ENCODE data around the gene HOXC12. TPM values are rescaled to one million over a fixed set of nuclear protein-coding genes. Genes with fewer than 3 reads are reported as not detected.
A peak's percentile ranks its signal among the peaks of the same experiment; 100 is the strongest.

Gene HOXC12
- total and polyA plus RNA-seq, 2 of the 8 experiments (the other 6 are each of a cell fraction or from before 2014, with no cell fraction given) = not detected

DNA sequence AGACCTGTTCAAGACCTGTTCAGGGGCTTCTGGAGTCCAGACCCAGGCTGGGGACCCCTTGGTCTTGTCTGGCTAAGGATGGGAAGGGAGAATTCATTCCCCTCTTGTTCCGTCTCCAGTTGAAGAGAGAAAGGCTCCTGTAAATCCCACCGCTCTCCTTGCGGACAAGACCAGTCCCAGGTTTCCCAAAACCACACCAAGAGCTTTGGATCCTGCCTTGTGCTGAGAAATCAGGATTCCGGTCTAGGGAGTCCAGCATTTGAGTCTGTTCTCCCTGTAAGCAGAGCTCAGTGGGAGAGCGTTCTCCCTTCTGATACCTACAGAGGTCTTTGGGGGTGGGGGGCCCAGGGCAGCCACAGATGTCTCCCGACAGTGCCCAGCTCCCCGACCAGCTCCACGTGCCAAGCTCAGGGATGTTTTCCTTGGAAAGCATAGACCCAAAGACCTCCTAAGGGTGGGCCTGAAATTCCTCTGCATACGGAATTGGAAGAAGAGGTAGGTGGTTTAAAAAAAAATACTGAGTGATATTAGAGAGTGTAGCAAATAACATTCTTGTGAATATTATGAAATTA, 14.2 kb upstream of the HOXC12 start (continued):
- TF ChIP-seq CHD1 (IDR thresholded peaks at IDR 0.05; ENCODE audit: low read depth, low read length) (no peak), CBX8 (IDR thresholded peaks at IDR 0.05; ENCODE audit: borderline replicate concordance, low read depth, low read length) (0 out of 2 replicates have a peak, but pooled peaks have one; percentile 36), SUZ12 (IDR thresholded peaks at IDR 0.05; ENCODE audit: low read length) (peak; percentile 78; the same call in 1 of the 2 replicates), SIRT6 (IDR thresholded peaks at IDR 0.05; ENCODE audit: low read length) (no peak), JUND (IDR thresholded peaks at IDR 0.05; ENCODE audit: low read length) (no peak), RXRA (IDR thresholded peaks at IDR 0.05; ENCODE audit: insufficient read depth, low read depth, low read length) (no peak)

Data from H1 (cell line).